Naive thymus-derived CD8-positive, alpha-beta T cell (primary cell): Measurements from ENCODE around the gene LTB4R2. TPM values are rescaled to one million over a fixed set of nuclear protein-coding genes. Genes with fewer than 3 reads are reported as not detected.
A peak's percentile ranks its signal among the peaks of the same experiment; 100 is the strongest.
"Not testable (repeated sequence)": the region's sequence is repeated elsewhere in the genome, so short reads cannot be mapped to it uniquely, and the experiment has no call there.

Source experiments
- ATAC-seq, 2 donors: fragments of 150-1000 bp; cut with Tn5 transposase in 1 of 2; sonication (Bioruptor Pico), chemical (Tn5 transposase) in 1 of 2; 1 replicate in 1 of 2; 2 replicates in 1 of 2; pipeline ENCODE4 v1.10.0; 2021; ENCODE audit warnings: mild to moderate bottlenecking in 2 of 2, moderate library complexity in 2 of 2
- POLR2A ChIA-PET: fragments of 350-600 bp; sonication (Branson Sonifier 250); formaldehyde crosslinking; loops from one replicate; lab custom pipeline; 2021; ENCODE audit warnings: antibody characterized with exemption; lab: Charles Lee
- DNase-seq, 10 donors: peaks; one replicate each; pipeline versions ENCODE4 v3.0.0 to v3.0.0-alpha.2; 2020 to 2022
- H3K27ac Mint-ChIP-seq, 10 donors: one replicate each; pipeline ENCODE4 v1.8.0; 2020 to 2022; ENCODE audit warnings: mild to moderate bottlenecking in 10 of 10, mixed read lengths in 10 of 10, moderate library complexity in 4 of 10, inconsistent platforms in 1 of 10
- H3K27me3 Mint-ChIP-seq, 5 donors: one replicate each; pipeline ENCODE4 v1.8.0; 2021 to 2022; ENCODE audit warnings: mixed read lengths in 5 of 5
- H3K36me3 Mint-ChIP-seq, 3 donors: one replicate each; pipeline ENCODE4 v1.8.0; 2020 to 2022; ENCODE audit warnings: mixed read lengths in 3 of 3, mild to moderate bottlenecking in 2 of 3, inconsistent platforms in 1 of 3
- H3K4me1 Mint-ChIP-seq, 4 donors: one replicate each; pipeline ENCODE4 v1.8.0; 2021 to 2022; ENCODE audit warnings: mixed read lengths in 4 of 4
- H3K4me3 Mint-ChIP-seq, 10 donors: one replicate each; pipeline ENCODE4 v1.8.0; 2020 to 2022; ENCODE audit warnings: mild to moderate bottlenecking in 10 of 10, mixed read lengths in 10 of 10, moderate library complexity in 6 of 10, inconsistent platforms in 1 of 10
- H3K9me3 Mint-ChIP-seq, 9 donors: one replicate each; pipeline ENCODE4 v1.8.0; 2020 to 2022; ENCODE audit warnings: mixed read lengths in 9 of 9, mild to moderate bottlenecking in 3 of 9, inconsistent platforms in 1 of 9, moderate library complexity in 1 of 9
- polyA plus RNA-seq, 3 donors: library from polyadenylated mRNA; unstranded; fragments of 300-500 nt; fragmentation: Illumina TruSeq; gene quantifications; one replicate each; pipeline ENCODE4 v1.2.3, GENCODE V29; 2021
- total RNA-seq, 8 experiments: library from RNA in 2 of 8; stranded (reverse) in 2 of 8; gene quantifications; one replicate each; pipeline ENCODE4 v1.2.3 and lab custom pipeline; 2021 to 2026

The LTB4R2 gene
- total and polyA plus RNA-seq, 5 experiments from 2014 or later, result 0.93 to 13.0 (median 3.5) TPM

DNA sequence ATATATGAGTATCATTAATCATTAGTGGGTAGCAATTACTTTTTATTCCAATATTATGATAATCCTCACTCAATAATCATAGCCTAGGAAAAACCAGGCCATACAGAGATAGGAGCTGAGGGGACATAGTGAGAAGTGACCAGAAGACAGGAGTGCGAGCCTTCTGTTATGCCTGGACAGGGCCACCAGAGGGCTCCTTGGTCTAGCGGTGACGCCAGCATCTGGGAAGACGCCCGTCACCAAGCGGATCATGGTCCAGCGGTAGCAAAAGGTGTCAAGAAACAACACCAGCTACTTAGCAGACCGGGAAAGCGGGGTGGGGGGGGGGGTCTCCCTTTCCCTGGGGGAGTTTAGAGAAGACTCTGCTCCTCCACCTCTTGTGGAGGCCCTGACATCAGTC, 18.0 kb downstream of the LTB4R2 start:
- not testable (repeated sequence) for DNase-seq, H3K27ac Mint-ChIP-seq, H3K4me3 Mint-ChIP-seq, H3K9me3 Mint-ChIP-seq, H3K36me3 Mint-ChIP-seq, ATAC-seq
- POLR2A ChIA-PET, result interaction anchor here (2.7 kb wide), 1 partner anchor 103 kb away, joined by 9 read pairs; no protein-coding TSS in a partner anchor
- Mint-ChIP-seq H3K4me1 (peaks cover 19 to 58% (median 40%) of the 10 kb centered on the region in 4 donors), H3K27me3 (peaks cover 11 to 54% (median 13%) of the 10 kb centered on the region in 5 donors)

DNA sequence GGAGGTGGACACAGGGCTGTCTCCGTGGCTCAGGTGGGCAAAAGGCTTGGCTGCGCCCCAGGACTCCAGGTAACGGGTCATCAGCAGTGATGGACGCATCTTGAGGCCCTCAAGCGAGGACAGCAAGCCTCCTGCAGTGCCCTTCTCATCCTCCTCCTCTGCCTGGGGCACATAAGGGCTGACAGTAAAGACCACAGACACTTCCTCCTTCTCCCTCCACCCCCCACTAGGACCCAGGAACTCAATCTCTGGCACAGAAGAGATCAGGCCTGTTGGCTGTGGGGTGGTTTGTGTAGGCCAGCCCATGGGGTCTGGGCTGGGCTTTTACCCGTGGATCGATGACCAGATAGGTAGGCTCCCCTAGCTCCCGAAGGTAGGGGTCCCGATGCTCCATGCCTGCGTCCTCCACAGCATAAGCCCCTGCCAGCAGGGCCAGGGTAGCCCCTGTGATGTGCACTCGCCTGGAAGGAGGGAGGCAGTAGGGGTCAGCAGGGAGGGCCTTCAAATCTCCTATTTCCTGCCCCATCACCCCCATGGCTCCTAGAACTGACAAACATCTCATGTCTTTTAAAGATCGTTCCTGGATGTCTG, 19.2 kb downstream of the LTB4R2 start:
- Mint-ChIP-seq H3K4me1 (peaks cover 19 to 71% (median 46%) of the 10 kb centered on the region in 4 donors), H3K9me3 (no peaks in the 10 kb centered on the region), H3K36me3 (no peaks in the 10 kb centered on the region), H3K27me3 (peaks cover 11 to 47% (median 14%) of the 10 kb centered on the region in 5 donors), H3K27ac (peak overlapping the region in 2 of 10 donors; percentile 54 to 87), H3K4me3 (peak overlapping the region in 4 of 10 donors; percentile 15 to 77 (median 36))
- DNase-seq (no peak), ATAC-seq (no peak)
- POLR2A ChIA-PET, result interaction anchor here (0.6 to 2.7 kb wide), 5 partner anchors 19 to 112 kb away, joined by 3 to 9 read pairs (median 4); partner anchors contain the start of genes CBLN3, KHNYN, LTB4R and LTB4R2

DNA sequence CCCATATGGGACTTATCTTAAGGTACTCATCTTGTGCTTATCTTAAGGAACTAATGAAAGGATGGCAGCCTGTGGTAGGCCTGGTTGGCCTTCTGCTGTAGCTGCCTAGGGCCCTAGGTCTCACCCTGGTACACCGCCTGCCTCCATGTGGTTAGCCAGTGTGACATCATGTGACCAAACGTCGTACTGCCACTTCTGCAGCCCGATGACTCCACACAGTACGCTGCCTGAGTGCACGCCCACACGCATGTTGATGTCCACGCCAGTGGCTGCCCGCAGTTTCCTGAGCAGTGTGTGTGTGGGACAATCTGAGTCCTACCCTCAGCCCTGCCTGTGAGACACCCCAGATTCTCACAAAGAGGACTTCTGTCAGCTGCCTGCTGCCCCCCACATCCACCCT, 19.8 kb downstream of the LTB4R2 start:
- DNase-seq (peak in 2 of 10 donors; percentile 43 to 75), ATAC-seq (no peak)
- Mint-ChIP-seq H3K4me1 (peaks cover 19 to 73% (median 51%) of the 10 kb centered on the region in 4 donors), H3K4me3 (peak overlapping the region in 4 of 10 donors; percentile 15 to 77 (median 36)), H3K9me3 (no peaks in the 10 kb centered on the region), H3K27me3 (peaks cover 10 to 49% (median 15%) of the 10 kb centered on the region in 5 donors), H3K36me3 (no peaks in the 10 kb centered on the region), H3K27ac (peak overlapping the region in 2 of 10 donors; percentile 54 to 87)
- POLR2A ChIA-PET, result interaction anchor here (1.9 to 2.7 kb wide), 2 partner anchors 19 to 101 kb away, joined by 7 to 9 read pairs; partner anchors contain the start of genes LTB4R and LTB4R2

DNA sequence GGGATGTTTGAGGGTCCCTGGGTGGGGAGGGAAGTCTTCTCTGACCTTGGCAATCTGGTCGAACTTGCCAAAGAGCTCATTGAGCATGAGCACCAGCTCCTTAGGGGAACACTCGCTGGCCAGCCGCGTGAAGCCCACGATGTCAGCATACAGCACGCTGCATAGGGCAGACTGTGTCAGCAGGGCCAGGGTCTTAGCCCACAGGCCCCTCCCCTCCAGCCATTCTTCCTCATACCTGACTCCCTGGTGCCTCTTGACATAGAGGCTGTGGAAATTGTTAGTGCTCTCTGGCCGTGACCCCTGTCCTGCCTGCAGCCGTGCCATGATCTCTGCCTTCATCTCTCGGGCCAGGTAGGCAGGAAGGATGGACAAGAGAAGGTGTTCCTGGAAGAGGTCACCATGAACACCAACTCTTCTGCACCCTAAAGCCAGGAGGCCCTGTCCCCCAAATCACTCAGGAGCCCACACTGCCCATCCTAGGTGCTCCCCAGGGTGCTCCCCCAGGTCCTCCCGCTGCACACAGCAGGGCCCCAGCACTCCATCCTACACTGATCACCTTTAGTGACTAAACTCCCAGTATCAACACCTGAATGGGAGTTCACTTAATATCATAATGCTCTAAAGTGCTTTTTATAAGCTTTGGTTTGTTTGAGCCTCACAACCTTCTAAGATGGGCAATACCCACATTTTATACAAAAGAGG, 21.2 kb downstream of the LTB4R2 start:
- ATAC-seq (no peak), DNase-seq (no peak)
- peak overlapping the region in 2 of 10 donors; percentile 29 to 36 for H3K4me3 Mint-ChIP-seq
- peaks cover 22 to 78% (median 58%) of the 10 kb centered on the region in 4 donors for H3K4me1 Mint-ChIP-seq
- H3K27ac Mint-ChIP-seq, result peak overlapping the region in 2 of 10 donors; percentile 27 to 76
- peaks cover 0 to 7% (median 1%) of the 10 kb centered on the region in 3 donors for H3K36me3 Mint-ChIP-seq
- H3K27me3 Mint-ChIP-seq, result peaks cover 15 to 59% (median 22%) of the 10 kb centered on the region in 5 donors
- no peaks in the 10 kb centered on the region for H3K9me3 Mint-ChIP-seq
- POLR2A ChIA-PET, result interaction anchor here (0.6 to 5.4 kb wide), 5 partner anchors 20 to 106 kb away, joined by 3 to 99 read pairs (median 33); partner anchors contain the start of genes CBLN3, KHNYN, LTB4R and LTB4R2

DNA sequence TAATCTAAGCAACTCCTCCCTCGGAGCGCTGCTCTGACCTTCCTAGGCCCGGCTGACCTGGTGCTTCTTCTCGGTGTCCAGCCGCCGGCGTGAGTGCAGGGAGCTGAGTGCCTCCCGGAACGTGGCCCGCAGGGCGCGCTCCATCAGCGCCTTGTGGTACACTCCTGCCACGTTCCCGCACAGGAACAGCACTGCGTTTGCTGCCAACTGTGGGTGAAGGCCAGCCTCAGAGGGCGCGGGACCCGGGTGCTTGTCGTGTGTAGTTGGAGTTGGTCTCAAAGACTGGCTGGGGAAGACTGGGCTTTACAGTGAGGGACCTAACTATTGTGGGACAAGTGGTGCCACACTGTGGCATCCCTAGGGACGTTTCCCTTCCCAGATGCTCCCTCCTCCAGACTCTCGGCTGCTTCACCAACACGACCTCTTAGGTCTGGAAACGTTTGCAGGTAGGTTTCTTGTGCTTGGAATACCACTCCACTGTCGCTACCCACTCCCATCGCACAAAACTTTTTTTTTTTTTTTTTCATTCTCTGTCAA, 21.9 kb downstream of the LTB4R2 start:
- peaks cover 0 to 13% (median 7%) of the 10 kb centered on the region in 3 donors for H3K36me3 Mint-ChIP-seq
- no peak for ATAC-seq
- H3K4me3 Mint-ChIP-seq, result peak overlapping the region; percentile 72 to 93 (median 84)

DNA sequence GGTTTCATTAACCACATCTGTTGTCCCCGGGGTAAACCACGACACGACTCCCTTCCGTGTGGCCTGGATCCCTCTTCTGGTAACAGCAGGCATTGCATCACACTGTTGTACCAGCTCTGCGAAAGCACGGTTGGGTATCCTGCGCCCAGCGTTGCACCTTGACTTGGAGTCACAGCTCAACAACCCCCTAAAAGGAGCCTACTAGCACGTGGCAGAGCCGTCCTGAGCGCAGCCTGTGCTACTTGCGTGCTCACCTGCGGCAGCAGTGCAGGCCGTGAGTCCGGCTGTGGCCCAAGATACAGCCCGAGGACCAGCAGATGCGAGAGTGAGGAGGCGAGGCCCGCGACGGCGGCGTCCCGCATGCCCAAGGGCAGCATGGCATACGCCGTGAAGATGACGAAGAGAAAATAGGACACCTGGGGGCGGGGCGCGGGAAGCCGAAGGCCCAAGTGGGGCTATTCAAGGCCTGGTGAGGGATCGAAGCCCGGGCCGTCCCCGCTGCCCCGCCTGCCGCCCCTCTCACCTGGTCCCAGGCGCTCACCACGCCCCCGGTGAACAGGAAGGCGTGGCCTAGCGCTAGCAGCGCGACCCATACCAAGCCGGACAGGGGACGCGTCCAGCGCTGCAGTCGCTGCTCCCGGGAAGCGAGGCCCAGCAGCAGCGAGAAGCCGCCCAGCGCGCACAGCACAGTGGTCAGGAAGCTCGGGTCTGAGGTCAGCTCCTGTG, 22.5 kb downstream of the LTB4R2 start:
- peaks cover 19 to 75% (median 55%) of the 10 kb centered on the region in 4 donors for H3K4me1 Mint-ChIP-seq
- POLR2A ChIA-PET, result interaction anchor here (0.5 to 5.4 kb wide), 18 partner anchors 11 to 1232 kb away, joined by 3 to 99 read pairs (median 4); partner anchors contain the start of genes CBLN3, CHMP4A, DHRS1 and IPO4

More for the DNA sequence above, 21.9 kb downstream of the LTB4R2 start:
- Mint-ChIP-seq H3K27me3 (peaks cover 15 to 59% (median 22%) of the 10 kb centered on the region in 5 donors), H3K4me1 (peaks cover 23 to 81% (median 60%) of the 10 kb centered on the region in 4 donors), H3K27ac (peak overlapping the region; percentile 7 to 94 (median 67)), H3K9me3 (no peaks in the 10 kb centered on the region)
- POLR2A ChIA-PET, result interaction anchor here (0.5 to 5.4 kb wide), 12 partner anchors 10 to 1231 kb away, joined by 3 to 99 read pairs (median 4); partner anchors contain the start of genes CBLN3, CHMP4A, DHRS1 and KHNYN
- no peak for DNase-seq

DNA sequence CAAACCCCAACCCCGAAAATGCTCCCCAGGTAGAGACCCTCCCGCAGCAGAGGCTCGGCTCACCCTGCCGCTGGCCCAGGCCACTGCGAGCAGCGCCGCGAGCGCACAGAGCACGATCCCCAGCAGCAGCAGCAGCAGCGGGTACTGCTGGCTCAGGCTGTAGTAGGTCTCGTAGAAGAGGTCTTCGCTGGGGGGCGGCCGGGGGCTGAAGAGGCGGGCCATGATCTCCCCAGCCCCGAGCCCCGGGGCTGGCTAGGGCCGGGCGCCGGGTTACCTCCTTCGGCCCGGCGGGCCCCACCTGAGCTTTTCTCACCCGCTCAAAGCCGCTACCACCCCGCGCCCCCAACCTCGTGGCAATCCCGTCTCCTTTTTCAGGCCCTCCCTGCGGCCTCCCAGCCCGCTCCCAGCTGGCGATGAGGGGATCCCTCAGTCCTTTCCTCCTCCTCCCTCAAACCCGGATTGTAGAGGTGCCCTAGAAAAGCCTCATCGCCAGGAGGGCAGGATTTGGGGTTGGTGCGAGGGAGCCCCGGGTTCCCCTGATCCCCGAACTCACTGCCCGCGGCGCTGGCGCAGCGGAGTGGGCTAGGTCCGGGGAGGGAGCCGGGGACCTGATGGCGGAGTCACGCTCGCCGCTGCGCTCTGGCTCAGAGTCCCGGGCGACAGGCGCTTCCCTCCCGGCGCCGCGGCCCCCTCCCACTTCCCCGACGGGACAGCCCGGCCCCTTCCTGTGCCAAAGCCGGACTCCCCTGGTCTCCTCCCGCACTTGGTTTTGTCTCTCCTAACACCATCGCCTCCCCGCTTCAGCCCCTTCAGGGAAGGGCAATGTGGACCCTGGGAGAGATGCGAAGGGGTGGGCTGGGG, 24.7 kb downstream of the LTB4R2 start, which contains the start of gene ADCY4:
TSS of gene ADCY4 (minus strand) at position 641 of the 861 bp plus-strand sequence. CDS start at position 222, 419 bp downstream.
- ATAC-seq (peak; percentile 26 to 32), DNase-seq (peak in 3 of 10 donors; percentile 35 to 39 (median 38))
- Mint-ChIP-seq H3K36me3 (peaks cover 0 to 31% (median 7%) of the 10 kb centered on the region in 3 donors), H3K4me1 (peaks cover 15 to 70% (median 59%) of the 10 kb centered on the region in 4 donors), H3K4me3 (peak within 1 kb of the TSS in 9 of 10 donors; percentile 39 to 93 (median 73)), H3K9me3 (no peaks in the 10 kb centered on the region), H3K27me3 (peaks cover 15 to 43% (median 19%) of the 10 kb centered on the region in 5 donors), H3K27ac (peak within 1 kb of the TSS in 3 of 10 donors; percentile 29 to 59 (median 40))
- POLR2A ChIA-PET, result interaction anchor here (1.1 to 5.4 kb wide), 4 partner anchors 24 to 101 kb away, joined by 4 to 99 read pairs (median 12); partner anchors contain the start of genes CBLN3, KHNYN, LTB4R and LTB4R2

More for the DNA sequence above, 22.5 kb downstream of the LTB4R2 start:
- peak; percentile 57 to 93 (median 88) for DNase-seq
- H3K27ac Mint-ChIP-seq, result peak overlapping the region; percentile 4 to 94 (median 67)
- peak; percentile 86 to 92 for ATAC-seq
- peaks cover 0 to 19% (median 7%) of the 10 kb centered on the region in 3 donors for H3K36me3 Mint-ChIP-seq
- peak overlapping the region; percentile 72 to 93 (median 84) for H3K4me3 Mint-ChIP-seq
- peaks cover 15 to 59% (median 22%) of the 10 kb centered on the region in 5 donors for H3K27me3 Mint-ChIP-seq
- no peaks in the 10 kb centered on the region for H3K9me3 Mint-ChIP-seq

DNA sequence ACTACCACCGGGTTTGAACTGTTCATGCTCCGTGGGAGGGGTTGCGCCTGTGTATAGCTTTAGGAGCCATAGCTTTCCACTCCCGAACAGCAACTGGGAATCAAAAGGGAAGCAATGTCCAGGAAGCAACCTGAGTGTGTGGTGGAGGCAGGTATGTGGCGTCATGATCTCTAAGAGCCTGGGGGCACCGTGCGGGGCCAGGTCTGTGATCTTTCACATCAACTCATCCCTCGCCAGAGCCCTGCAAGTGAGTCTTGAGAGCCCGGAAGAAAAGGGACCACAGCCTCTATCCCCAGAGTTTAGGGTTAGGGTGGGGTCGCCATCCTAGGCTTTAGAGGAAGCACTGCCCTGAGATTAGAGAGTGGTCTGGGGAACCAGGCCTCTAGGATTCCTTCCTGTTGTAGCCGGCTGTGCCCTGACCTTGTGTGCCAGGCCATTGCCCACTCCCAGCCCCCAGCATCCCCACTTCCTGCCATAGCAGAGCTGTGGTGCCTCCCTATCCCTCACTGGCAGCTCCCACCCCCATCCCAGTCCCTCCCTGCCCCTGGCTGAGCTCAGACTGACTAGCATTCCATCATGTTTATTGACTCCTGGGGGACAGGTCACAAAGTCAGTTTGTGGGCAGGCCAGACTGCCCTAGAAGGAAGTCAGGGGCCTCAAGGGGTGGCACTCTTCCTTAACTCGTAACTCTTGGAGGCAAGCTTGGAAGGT, 25.7 kb downstream of the LTB4R2 start:
- Mint-ChIP-seq H3K4me3 (peak overlapping the region in 8 of 10 donors; percentile 8 to 73 (median 54)), H3K4me1 (peaks cover 18 to 67% (median 61%) of the 10 kb centered on the region in 4 donors), H3K9me3 (no peaks in the 10 kb centered on the region), H3K27me3 (peaks cover 10 to 34% (median 18%) of the 10 kb centered on the region in 5 donors), H3K36me3 (peaks cover 0 to 31% (median 7%) of the 10 kb centered on the region in 3 donors), H3K27ac (peak overlapping the region in 1 of 10 donors; percentile 52)
- DNase-seq (no peak), ATAC-seq (no peak)
- POLR2A ChIA-PET, result interaction anchor here (0.6 to 7.0 kb wide), 4 partner anchors 91 to 100 kb away, joined by 4 to 99 read pairs (median 28); partner anchors contain the start of genes CBLN3 and KHNYN

DNA sequence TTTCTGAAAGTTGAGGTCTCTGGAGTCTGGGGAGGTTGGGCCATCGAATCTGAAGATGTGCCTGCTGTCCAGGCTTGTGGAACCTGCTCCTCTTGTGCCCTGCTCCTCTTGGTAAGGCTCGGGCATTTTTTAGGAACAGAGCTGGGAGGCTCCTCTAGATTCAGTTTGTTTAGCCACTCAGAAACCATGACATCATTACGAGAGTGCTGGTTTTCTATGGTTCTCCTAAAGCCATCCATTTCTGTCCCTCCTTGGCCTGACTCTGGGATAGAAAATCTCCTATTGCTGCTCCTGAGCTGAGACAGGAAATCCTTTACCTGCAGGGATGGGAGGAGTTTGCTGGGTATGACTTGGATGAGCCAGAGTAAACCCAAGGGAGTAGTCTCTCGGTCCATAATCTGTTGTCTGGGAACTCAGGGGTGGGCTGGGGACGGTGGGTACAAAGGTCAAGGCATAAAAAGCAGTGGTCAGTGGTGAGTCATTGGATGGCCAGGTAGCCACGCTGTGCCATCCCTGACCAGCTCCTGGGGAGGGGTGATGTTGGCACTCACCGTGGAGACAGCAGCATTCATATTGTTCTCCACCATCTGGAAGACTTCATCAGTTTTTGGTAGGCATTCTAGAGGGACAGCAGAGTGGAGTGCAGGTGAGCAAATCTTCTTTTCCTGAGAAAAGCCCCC, 27.3 kb downstream of the LTB4R2 start:
- POLR2A ChIA-PET, result interaction anchor here (7.0 kb wide), 1 partner anchor 94 kb away, joined by 53 read pairs; the partner anchor contains the start of genes CBLN3 and KHNYN
- DNase-seq, result no peak
- Mint-ChIP-seq H3K36me3 (peaks cover 0 to 31% (median 7%) of the 10 kb centered on the region in 3 donors), H3K9me3 (no peaks in the 10 kb centered on the region), H3K4me1 (peaks cover 13 to 55% (median 47%) of the 10 kb centered on the region in 4 donors), H3K4me3 (peak overlapping the region in 3 of 10 donors; percentile 24 to 98 (median 88)), H3K27me3 (peaks cover 8 to 23% (median 15%) of the 10 kb centered on the region in 5 donors), H3K27ac (peak overlapping the region in 2 of 10 donors; percentile 10 to 48)
- no peak for ATAC-seq
